Epithelial cell of prostate (primary cell): Measurements from ENCODE around the gene RASA1.

Source experiments
- DNase-seq: peaks from one replicate; pipeline ENCODE4 v3.0.0-alpha.2; 2011; ENCODE audit warnings: low read depth, low spot score
- H3K27ac ChIP-seq: fragments of 450-650 bp; 2 replicates; pipeline ENCODE4 v1.5.1; 2017; ENCODE audit warnings: mild to moderate bottlenecking

Gene RASA1

DNA sequence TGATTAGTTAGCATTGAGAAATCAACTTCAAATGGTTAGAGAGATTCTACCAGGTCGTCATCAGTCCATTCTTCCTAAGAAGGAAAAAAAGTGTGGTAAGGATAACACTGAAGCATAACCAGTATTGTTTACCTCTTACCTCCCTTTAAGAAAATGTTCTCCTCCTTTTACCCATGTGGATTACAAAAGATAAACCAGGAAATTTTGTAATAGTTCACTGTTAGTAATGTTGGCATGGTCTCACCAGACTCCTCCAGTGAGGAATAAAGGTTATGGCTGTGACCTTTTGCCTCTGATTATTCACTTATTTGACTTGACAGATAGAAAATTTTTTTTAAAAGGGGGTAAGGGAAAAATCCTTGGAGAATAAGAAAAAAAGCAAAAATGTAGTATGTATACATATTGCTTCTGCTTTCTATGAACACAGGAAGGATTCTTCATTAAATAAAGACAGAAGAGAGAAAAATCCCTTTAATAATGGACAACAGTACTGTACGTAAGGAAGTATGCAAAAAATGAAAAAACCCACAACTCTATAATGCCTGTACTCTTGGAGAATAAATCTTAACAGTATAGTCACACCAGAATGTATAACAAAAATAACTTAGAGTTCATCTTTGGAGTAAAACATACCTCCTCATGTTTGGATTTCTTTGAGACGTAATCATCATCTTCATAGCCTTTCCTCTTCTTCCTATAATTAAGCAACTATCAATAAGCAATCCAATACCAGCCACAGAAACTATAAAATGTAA lies 126.9 kb downstream of the RASA1 start:
- no peak for DNase-seq
- peak overlapping the region; percentile 76 for H3K27ac ChIP-seq

GRCh38 chr5:87398981-87399614 lies 131.4 kb downstream of the RASA1 start:
- DNase-seq, result no peak
- peak overlapping the region; percentile 7 for H3K27ac ChIP-seq

- DNase-seq, result no peak
- peak overlapping the region; percentile 7 for H3K27ac ChIP-seq
Observed at GRCh38 chr5:87399720-87400119, 132.0 kb downstream of the RASA1 start.

GRCh38 chr5:87400305-87400899 lies 132.7 kb downstream of the RASA1 start:
- H3K27ac ChIP-seq, result no peak overlapping the region
- DNase-seq, result no peak

- no peak overlapping the region for H3K27ac ChIP-seq
- no peak for DNase-seq
Observed at GRCh38 chr5:87401626-87402025, 133.9 kb downstream of the RASA1 start.

GRCh38 chr5:87403409-87403808 lies 135.7 kb downstream of the RASA1 start:
- DNase-seq, result no peak
- no peak overlapping the region for H3K27ac ChIP-seq

GRCh38 chr5:87403899-87404298 lies 136.2 kb downstream of the RASA1 start:
- DNase-seq, result no peak
- no peak overlapping the region for H3K27ac ChIP-seq

- no peak for DNase-seq
- no peak overlapping the region for H3K27ac ChIP-seq
Observed at GRCh38 chr5:87404359-87404758, 136.7 kb downstream of the RASA1 start.

DNA sequence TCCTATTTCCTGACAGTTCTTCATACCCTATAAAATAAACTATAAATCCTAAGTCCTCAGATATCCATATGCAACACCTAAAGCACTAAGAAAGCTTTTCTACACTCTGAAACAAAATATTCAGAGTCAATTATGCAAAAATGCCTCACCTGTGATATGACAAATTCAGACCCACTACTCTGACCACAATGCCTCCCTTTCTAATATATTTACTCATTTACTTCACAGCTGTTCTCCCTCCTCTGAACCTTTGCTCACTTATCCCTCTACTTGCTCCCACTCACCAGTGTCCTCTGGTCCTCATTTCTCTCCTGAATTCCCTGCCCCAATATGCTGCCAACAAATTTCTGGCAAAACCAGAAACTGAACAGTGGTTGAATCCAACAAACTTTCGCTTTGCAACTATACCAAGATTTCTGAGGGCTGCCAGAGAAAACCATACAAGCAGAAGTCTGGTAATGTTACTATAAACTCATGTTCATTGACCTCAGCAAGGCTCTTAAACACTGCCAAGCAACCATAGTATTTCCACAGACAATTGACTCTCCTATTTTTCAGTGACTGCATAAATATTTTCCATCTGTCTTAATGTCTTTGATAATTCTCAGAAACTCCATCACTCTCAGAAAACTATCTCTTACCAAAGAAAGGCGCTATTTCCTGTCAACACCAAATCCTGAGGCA lies 137.9 kb downstream of the RASA1 start:
- no peak for DNase-seq
- no peak overlapping the region for H3K27ac ChIP-seq

GRCh38 chr5:87408204-87408603 lies 140.5 kb downstream of the RASA1 start:
- no peak for DNase-seq
- no peak overlapping the region for H3K27ac ChIP-seq

- no peak for DNase-seq
- no peak overlapping the region for H3K27ac ChIP-seq
Observed at GRCh38 chr5:87410931-87411330, 143.2 kb downstream of the RASA1 start.

- peak overlapping the region; percentile 75 for H3K27ac ChIP-seq
- DNase-seq, result no peak
Observed at GRCh38 chr5:87411586-87411972, 143.9 kb downstream of the RASA1 start.

DNA sequence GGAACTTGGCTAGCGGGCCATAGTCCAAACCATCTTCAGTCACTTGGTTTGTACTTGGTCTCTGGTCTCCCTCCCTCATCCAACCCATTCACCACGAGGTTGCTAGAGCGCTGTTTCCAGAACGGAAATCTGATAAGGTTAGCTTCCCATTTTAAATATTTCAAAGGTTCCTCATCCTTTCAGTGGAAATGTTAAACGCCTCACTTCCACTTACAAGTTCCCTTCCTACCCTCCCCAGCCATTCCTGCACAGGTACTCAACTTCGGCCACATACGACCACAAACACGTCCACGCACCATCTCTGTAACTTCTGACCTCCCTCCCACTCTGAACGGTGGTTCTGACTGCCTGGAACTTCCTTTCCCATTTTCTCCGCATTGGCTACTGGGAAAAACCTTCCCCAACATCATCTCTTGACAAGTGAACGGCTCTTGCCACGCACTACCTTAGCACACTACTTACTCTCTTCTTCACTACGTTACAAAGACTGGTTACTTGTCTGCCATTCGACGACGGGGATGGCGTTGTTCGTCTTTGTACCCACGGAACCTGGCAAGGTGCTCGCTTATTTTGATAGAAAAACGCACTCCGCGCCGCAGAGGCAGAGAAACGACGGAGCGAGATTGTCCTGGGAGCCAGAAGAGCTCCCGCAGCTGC lies 144.4 kb downstream of the RASA1 start:
- no peak for DNase-seq

DNA sequence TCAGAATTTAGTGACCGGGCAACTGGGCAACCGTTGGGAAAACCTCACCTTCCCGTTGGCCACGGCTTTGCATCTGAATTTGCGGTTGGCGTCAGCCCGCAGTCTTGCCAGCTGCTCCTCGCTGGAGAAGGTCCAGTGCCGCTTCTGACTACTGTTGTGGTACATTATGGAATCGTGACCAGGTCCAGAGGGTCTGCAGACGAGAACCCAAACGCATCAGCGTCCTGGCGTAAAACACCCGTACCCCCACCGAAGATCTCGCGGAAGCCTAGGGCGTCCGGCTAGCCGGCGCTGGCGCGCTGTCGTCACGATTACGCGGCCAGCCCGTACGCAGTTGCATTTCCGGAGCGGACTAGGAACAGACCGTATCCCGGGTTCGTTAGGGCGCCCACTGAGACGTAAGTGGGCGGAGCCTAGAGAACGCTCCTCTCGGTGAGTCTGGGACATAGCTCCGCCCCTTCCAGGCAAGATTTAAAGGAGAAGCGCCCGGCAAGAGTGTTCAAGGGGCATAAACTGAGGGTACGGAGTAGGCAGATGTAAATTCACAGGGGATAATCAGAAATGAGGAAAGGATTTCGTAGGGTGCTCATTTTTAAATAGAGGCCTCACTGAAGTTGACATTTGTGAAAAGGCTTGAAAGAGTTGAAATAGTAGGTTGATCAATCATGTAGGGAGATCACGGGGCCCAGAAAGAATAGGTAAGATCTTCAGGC lies 145.1 kb downstream of the RASA1 start, which contains the start of gene CCNH:
CCNH (minus strand) TSS at position 301 of the 713 bp plus-strand sequence; CDS start at position 165, 136 bp downstream.
- peak within 1 kb of the TSS; percentile 75 for H3K27ac ChIP-seq
- DNase-seq, result peak; percentile 82

More for the DNA sequence above, 144.4 kb downstream of the RASA1 start:
- peak overlapping the region; percentile 75 for H3K27ac ChIP-seq

GRCh38 chr5:87413343-87413645 lies 145.6 kb downstream of the RASA1 start:
- no peak for DNase-seq
- peak overlapping the region; percentile 75 for H3K27ac ChIP-seq

DNA sequence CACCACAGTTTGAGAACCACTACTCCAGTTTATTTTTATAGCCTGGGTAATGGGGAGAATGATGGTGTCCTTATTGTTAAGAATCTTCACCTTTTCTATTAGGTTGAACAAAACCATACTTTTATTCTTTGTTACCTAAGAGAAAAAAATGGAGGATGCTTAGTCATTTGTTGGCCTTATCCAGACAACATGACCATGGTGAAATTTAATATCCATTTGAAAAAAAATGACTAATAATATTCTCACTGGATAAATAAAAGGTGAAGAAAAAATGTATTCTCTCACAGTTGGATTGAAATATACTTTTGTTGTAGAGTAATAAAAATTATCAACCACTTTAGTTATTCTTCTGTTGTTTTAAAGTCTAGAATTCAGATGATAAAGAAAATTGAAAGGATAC lies 150.8 kb downstream of the RASA1 start:
- DNase-seq, result no peak

DNA sequence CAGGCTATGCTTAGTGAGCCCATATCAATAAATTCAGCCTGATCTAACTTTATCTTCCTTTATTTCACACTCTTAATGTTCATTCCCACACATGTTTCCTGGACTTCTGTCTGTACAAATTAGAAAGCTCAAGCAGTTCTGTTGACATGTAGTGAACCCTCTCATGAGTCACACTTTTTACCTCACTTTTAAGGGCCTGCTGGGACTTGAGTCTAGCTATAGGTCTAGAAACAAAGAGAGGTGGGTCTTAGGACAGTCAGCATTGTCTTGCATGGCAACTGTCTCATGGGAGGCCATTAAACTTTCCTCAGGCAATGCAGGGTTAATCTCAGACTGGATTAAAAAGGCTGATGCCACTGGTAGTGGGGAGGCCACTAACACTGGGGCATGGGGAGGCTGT lies 153.6 kb downstream of the RASA1 start:
- peak overlapping the region; percentile 39 for H3K27ac ChIP-seq
- DNase-seq, result peak; percentile 72

More for the DNA sequence above, 150.8 kb downstream of the RASA1 start:
- no peak overlapping the region for H3K27ac ChIP-seq

DNA sequence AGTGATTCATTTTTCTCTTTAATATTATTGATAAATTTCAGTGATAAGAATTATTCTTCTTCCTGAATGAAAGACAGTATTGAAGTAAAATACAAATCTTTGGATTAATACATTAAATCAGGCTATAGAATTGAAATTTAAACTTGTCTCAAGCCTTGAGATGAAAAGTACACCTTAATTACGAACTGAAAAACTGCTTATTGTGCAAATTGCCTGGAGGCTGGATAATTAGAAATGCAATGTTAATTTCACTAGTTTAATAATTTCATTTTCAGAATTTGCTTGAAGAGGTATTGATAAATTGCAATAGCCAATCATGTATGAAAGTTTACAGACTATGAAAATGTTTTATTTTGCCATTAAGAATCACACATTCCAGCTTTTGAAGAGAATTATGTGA lies 156.1 kb downstream of the RASA1 start:
- no peak for DNase-seq
- H3K27ac ChIP-seq, result no peak overlapping the region

DNA sequence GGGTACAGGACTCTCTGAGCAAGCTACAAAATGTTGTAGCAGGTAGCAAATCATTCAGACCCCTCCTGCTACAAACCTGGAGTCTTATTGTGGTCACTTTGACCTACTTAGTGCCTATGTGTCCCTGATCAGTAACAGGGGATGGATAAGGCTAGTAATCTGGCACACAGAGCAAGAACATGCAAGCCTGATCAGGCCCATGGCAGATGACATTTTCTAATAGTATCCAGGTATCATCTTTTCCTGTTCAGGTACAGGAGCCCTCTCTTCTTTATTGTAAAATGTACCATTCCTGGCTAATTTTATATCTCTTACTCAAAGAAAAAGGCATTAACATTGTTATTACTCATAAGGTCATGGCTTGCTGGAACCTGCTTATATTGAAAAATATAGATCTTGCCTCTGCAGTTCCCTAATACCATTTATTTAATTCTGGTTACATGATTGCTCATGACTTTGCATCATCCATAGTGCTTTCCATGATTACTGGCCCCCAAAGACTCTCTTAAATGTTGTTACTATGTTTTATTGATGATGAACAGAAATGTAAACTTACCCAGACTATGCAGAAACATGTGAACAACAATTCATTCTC lies 163.3 kb downstream of the RASA1 start:
- peak overlapping the region; percentile 63 for H3K27ac ChIP-seq
- DNase-seq, result no peak
